ENCODE results near the gene ERVK3-1.

DNA sequence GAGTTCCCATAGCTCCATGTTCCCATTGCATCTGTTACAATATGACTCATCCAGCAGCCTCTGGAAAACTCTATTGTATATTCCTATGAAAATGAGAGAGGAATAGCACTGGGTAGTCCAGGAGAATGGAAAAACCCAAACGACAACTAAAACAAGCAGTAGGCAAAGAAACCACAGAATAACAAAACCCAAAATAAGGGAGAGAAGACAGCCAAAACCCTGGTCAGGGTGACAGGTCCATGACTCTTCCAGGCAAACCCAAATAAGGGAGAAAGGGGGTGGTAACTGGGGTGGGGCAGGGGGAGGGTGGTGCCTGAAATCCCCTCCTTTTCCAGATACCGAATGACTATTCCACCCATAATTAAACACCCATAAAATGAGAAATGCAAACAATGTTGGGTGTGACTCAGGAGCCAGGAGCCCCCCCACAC is 30.4 kb upstream of the ERVK3-1 start:
- TF ChIP-seq, protein P1, sequence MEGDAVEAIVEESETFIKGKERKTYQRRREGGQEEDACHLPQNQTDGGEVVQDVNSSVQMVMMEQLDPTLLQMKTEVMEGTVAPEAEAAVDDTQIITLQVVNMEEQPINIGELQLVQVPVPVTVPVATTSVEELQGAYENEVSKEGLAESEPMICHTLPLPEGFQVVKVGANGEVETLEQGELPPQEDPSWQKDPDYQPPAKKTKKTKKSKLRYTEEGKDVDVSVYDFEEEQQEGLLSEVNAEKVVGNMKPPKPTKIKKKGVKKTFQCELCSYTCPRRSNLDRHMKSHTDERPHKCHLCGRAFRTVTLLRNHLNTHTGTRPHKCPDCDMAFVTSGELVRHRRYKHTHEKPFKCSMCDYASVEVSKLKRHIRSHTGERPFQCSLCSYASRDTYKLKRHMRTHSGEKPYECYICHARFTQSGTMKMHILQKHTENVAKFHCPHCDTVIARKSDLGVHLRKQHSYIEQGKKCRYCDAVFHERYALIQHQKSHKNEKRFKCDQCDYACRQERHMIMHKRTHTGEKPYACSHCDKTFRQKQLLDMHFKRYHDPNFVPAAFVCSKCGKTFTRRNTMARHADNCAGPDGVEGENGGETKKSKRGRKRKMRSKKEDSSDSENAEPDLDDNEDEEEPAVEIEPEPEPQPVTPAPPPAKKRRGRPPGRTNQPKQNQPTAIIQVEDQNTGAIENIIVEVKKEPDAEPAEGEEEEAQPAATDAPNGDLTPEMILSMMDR (IDR thresholded peaks at IDR 0.05; ENCODE audit: poor library complexity), result no peak
- TF ChIP-seq EZH2 (IDR thresholded peaks at IDR 0.05; ENCODE audit: borderline replicate concordance), result no peak
